ENCODE measurements around the gene TGFBR2. TPM values are rescaled to one million over a fixed set of nuclear protein-coding genes. Genes with fewer than 3 reads are reported as not detected.

The TGFBR2 gene
- total RNA-seq, 1 experiment from 2014 or later: 22.5 TPM

DNA sequence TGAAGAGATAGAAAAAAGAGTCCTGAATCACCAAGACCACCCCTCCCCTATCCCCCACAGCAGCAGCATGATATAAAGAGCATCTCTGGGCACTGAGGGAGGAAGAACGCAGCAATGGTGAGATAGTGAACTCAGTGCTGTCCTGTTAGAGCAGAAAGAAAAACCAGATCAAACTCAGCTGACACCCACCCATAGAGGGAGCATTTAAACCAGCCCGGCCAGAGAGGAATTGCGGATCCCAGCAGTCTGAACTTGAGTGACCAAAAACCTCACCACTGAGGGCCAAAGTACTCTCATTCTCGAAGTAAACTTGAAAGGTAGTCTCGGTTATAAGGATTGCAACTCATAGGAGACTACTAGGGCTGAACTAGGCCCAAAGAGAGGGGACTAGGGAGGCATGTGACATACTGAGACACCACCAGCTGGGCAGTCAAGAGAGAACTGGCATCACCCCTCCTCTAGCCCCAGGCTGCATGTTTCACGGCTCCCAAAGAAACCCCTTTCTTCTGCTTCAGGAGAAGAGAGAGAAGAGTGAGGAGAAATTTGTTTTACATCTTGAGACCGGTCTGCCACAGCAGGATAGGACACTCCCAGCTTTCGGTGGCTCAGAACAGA is 39.2 kb upstream of the TGFBR2 start:
- CTCF ChIA-PET: no interaction called here
- RAD21 ChIA-PET (ENCODE audit: low non-redundant PET in 1 of 2, low total read pairs in 2 of 2, uncharacterized antibody in 2 of 2, unreplicated experiment in 2 of 2): no interaction called here
- Histone ChIP-seq H3K4me2 (ENCODE audit: low read length) (no peak overlapping the region), H3K9ac (ENCODE audit: low read length) (no peak overlapping the region), H4K20me1 (ENCODE audit: insufficient read depth) (no peaks in the 10 kb centered on the region), H3K27me3 (ENCODE audit: insufficient read depth, low read length) (no peaks in the 10 kb centered on the region), H3K4me3 (replicated peaks in 1 of 2; ENCODE audit: low read depth in 1 of 2, low read length in 2 of 2) (no peak overlapping the region), H3K9me2 (ENCODE audit: insufficient read depth) (no peaks in the 10 kb centered on the region), H3K27ac (ENCODE audit: low read depth, low read length) (no peak overlapping the region), H3K36me3 (ENCODE audit: control insufficient read depth in 1 of 2, insufficient read depth in 2 of 2, low read length in 2 of 2) (no peaks in the 10 kb centered on the region), H3K79me2 (ENCODE audit: insufficient read depth, low read length) (no peaks in the 10 kb centered on the region), H2AFZ (ENCODE audit: low read depth, low read length, poor library complexity, severe bottlenecking) (no peak overlapping the region), H3K9me3 (ENCODE audit: control insufficient read depth in 1 of 2, insufficient read depth in 1 of 2, low read depth in 1 of 2, low read length in 2 of 2) (no peaks in the 10 kb centered on the region), H3K4me1 (ENCODE audit: control insufficient read depth in 1 of 2, insufficient read depth in 2 of 2, low read length in 2 of 2) (no peaks in the 10 kb centered on the region)
- no TSS peak for BruUV-seq (replicated peaks)
- TF ChIP-seq SP1 (IDR thresholded peaks at IDR 0.05; ENCODE audit: low read depth) (no peak), RAD21 (IDR thresholded peaks at IDR 0.05; ENCODE audit: low read depth) (peak; percentile 31; the same call in 1 of the 2 replicates)
- ATAC-seq (peak; percentile 63), DNase-seq (ENCODE audit: low read depth, low spot score) (no peak)
- POLR2A ChIA-PET: no interaction called here
- intact Hi-C loops (cut with micrococcal nuclease): no loop called here

- Histone ChIP-seq H3K36me3 (ENCODE audit: control insufficient read depth in 1 of 2, insufficient read depth in 2 of 2, low read length in 2 of 2) (no peaks in the 10 kb centered on the region), H3K4me1 (ENCODE audit: control insufficient read depth in 1 of 2, insufficient read depth in 2 of 2, low read length in 2 of 2) (peaks cover 0 to 16% of the 10 kb centered on the region in 2 experiments; a peak in 1 of 4 replicates), H3K27me3 (ENCODE audit: insufficient read depth, low read length) (no peaks in the 10 kb centered on the region), H3K79me2 (ENCODE audit: insufficient read depth, low read length) (no peaks in the 10 kb centered on the region), H3K9me2 (ENCODE audit: insufficient read depth) (no peaks in the 10 kb centered on the region), H3K27ac (ENCODE audit: low read depth, low read length) (no peak overlapping the region), H4K20me1 (ENCODE audit: insufficient read depth) (no peaks in the 10 kb centered on the region), H3K9me3 (ENCODE audit: control insufficient read depth in 1 of 2, insufficient read depth in 1 of 2, low read depth in 1 of 2, low read length in 2 of 2) (no peaks in the 10 kb centered on the region), H3K4me3 (replicated peaks in 1 of 2; ENCODE audit: low read depth in 1 of 2, low read length in 2 of 2) (no peak overlapping the region), H3K9ac (ENCODE audit: low read length) (no peak overlapping the region), H3K4me2 (ENCODE audit: low read length) (no peak overlapping the region), H2AFZ (ENCODE audit: low read depth, low read length, poor library complexity, severe bottlenecking) (peak overlapping the region; percentile 18)
- DNase-seq (ENCODE audit: low read depth, low spot score): no peak
- no peak for ATAC-seq
- intact Hi-C loops (cut with micrococcal nuclease): no loop called here
- POLR2A ChIA-PET: no interaction called here
- RAD21 ChIA-PET (ENCODE audit: low non-redundant PET in 1 of 2, low total read pairs in 2 of 2, uncharacterized antibody in 2 of 2, unreplicated experiment in 2 of 2): no interaction called here
- CTCF ChIA-PET: no interaction called here
- no TSS peak for BruUV-seq (replicated peaks)
- TF ChIP-seq SP1 (IDR thresholded peaks at IDR 0.05; ENCODE audit: low read depth) (no peak), SRF (IDR thresholded peaks at IDR 0.05; ENCODE audit: low read depth) (no peak), ATF3 (IDR thresholded peaks at IDR 0.05) (no peak), POLR2AphosphoS5 (IDR thresholded peaks at IDR 0.05; ENCODE audit: low read depth, low read length) (no peak), TCF7L2 (IDR thresholded peaks at IDR 0.05; ENCODE audit: borderline replicate concordance, extremely low read depth, insufficient read depth, insufficient read length) (no peak), SIN3A (IDR thresholded peaks at IDR 0.05; ENCODE audit: low read depth) (no peak), POLR2A (IDR thresholded peaks at IDR 0.05; ENCODE audit: borderline replicate concordance, extremely low read depth, insufficient read depth, insufficient read length) (no peak), EZH2 (IDR thresholded peaks at IDR 0.05) (no peak), ZFX (IDR thresholded peaks at IDR 0.05) (no peak), YY1 (IDR thresholded peaks at IDR 0.05; ENCODE audit: extremely low read depth, insufficient replicate concordance, low read depth, low read length) (no peak), RAD21 (IDR thresholded peaks at IDR 0.05; ENCODE audit: low read depth) (no peak), CBX3 (IDR thresholded peaks at IDR 0.05; ENCODE audit: low read depth) (no peak)
- TF ChIP-seq, protein P1, sequence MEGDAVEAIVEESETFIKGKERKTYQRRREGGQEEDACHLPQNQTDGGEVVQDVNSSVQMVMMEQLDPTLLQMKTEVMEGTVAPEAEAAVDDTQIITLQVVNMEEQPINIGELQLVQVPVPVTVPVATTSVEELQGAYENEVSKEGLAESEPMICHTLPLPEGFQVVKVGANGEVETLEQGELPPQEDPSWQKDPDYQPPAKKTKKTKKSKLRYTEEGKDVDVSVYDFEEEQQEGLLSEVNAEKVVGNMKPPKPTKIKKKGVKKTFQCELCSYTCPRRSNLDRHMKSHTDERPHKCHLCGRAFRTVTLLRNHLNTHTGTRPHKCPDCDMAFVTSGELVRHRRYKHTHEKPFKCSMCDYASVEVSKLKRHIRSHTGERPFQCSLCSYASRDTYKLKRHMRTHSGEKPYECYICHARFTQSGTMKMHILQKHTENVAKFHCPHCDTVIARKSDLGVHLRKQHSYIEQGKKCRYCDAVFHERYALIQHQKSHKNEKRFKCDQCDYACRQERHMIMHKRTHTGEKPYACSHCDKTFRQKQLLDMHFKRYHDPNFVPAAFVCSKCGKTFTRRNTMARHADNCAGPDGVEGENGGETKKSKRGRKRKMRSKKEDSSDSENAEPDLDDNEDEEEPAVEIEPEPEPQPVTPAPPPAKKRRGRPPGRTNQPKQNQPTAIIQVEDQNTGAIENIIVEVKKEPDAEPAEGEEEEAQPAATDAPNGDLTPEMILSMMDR (IDR thresholded peaks at IDR 0.05 in 2 of 3, conservative IDR thresholded peaks at IDR 0.05 in 1 of 3; ENCODE audit: borderline replicate concordance in 1 of 3, insufficient read depth in 1 of 3, low read depth in 2 of 3, low read length in 2 of 3): no peak
- TF ChIP-seq, protein P2, sequence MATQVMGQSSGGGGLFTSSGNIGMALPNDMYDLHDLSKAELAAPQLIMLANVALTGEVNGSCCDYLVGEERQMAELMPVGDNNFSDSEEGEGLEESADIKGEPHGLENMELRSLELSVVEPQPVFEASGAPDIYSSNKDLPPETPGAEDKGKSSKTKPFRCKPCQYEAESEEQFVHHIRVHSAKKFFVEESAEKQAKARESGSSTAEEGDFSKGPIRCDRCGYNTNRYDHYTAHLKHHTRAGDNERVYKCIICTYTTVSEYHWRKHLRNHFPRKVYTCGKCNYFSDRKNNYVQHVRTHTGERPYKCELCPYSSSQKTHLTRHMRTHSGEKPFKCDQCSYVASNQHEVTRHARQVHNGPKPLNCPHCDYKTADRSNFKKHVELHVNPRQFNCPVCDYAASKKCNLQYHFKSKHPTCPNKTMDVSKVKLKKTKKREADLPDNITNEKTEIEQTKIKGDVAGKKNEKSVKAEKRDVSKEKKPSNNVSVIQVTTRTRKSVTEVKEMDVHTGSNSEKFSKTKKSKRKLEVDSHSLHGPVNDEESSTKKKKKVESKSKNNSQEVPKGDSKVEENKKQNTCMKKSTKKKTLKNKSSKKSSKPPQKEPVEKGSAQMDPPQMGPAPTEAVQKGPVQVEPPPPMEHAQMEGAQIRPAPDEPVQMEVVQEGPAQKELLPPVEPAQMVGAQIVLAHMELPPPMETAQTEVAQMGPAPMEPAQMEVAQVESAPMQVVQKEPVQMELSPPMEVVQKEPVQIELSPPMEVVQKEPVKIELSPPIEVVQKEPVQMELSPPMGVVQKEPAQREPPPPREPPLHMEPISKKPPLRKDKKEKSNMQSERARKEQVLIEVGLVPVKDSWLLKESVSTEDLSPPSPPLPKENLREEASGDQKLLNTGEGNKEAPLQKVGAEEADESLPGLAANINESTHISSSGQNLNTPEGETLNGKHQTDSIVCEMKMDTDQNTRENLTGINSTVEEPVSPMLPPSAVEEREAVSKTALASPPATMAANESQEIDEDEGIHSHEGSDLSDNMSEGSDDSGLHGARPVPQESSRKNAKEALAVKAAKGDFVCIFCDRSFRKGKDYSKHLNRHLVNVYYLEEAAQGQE (IDR thresholded peaks at IDR 0.05; ENCODE audit: low read depth): no peak
Observed at GRCh38 chr3:30576946-30577345, 29.5 kb upstream of the TGFBR2 start.
